GM12878 (cell line): ENCODE data around the gene PRRT4. TPM values are rescaled to one million over a fixed set of nuclear protein-coding genes. Genes with fewer than 3 reads are reported as not detected.

Source experiments
- ATAC-seq: fragments of 200-7000 bp; cut with Tn5 transposase; 3 replicates; pipeline ENCODE4 v1.9.1; 2020; ENCODE audit warnings: mild to moderate bottlenecking, moderate library complexity
- BruUV-seq: library from RNA; stranded (reverse); fragments of 400-500 nt; replicated peaks from 2 replicates; lab custom pipeline; 2021; lab: Mats Ljungman, UMichigan
- CTCF ChIA-PET: fragments of 300-600 bp; sonication (Branson Sonifier 250); formaldehyde crosslinking; extraction: SDS; loops from one replicate; lab custom pipeline; 2021; ENCODE audit warnings: inconsistent platforms; lab: Yijun Ruan, JAX
- POLR2A ChIA-PET: fragments of 350-600 bp; formaldehyde crosslinking; extraction: SDS; loops from one replicate; lab custom pipeline; 2021; ENCODE audit warnings: inconsistent platforms; lab: Charles Lee
- RAD21 ChIA-PET: fragments of 300-600 bp; sonication (Branson Sonifier 250); formaldehyde crosslinking; loops from one replicate; lab custom pipeline; 2023; ENCODE audit warnings: antibody characterized with exemption; ENCODE audit not compliant: unreplicated experiment; lab: Charles Lee
- SMC1A ChIA-PET: fragments of 300-600 bp; sonication (Branson Sonifier 250); formaldehyde crosslinking; loops from one replicate; lab custom pipeline; 2023; ENCODE audit not compliant: unreplicated experiment, uncharacterized antibody; lab: Charles Lee
- DNase-seq: peaks from one replicate; pipeline ENCODE4 v3.0.0-alpha.2; 2011; ENCODE audit warnings: low read depth, low spot score
- FAIRE-seq: peaks from 3 replicates; lab custom pipeline; 2011; peaks lifted over from hg19 to GRCh38; lab: Jason Lieb, UNC
- H2AFZ ChIP-seq: 2 replicates; pipeline ENCODE4 v1.6.0; 2011; ENCODE audit warnings: low read depth, low read length, control low read depth; ENCODE audit not compliant: control insufficient read depth
- H3K27ac ChIP-seq: 2 replicates; pipeline ENCODE4 v1.5.1; 2011; ENCODE audit warnings: control low read depth; ENCODE audit not compliant: control insufficient read depth, insufficient read depth
- H3K27me3 ChIP-seq, 2 experiments: replicated peaks in 1 of 2; 2 replicates each; pipeline versions ENCODE4 v1.6.0 to v1.6.1; 2011; ENCODE audit warnings: low read length in 1 of 2; ENCODE audit not compliant: control insufficient read depth in 2 of 2, insufficient read depth in 2 of 2
- H3K36me3 ChIP-seq, 2 experiments: 2 replicates each; pipeline ENCODE4 v1.5.1; 2011; ENCODE audit warnings: low read length in 1 of 2; ENCODE audit not compliant: control insufficient read depth in 2 of 2, insufficient read depth in 2 of 2
- H3K4me1 ChIP-seq: 2 replicates; pipeline ENCODE4 v1.6.1; 2011; ENCODE audit warnings: mild to moderate bottlenecking, low read length, moderate library complexity, mixed read lengths; ENCODE audit not compliant: control insufficient read depth, insufficient read depth
- H3K4me2 ChIP-seq: 2 replicates; pipeline ENCODE4 v1.6.0; 2011; ENCODE audit warnings: control low read depth; ENCODE audit not compliant: control insufficient read depth, insufficient read depth
- H3K4me3 ChIP-seq: fragments of 200-600 bp; sonication (generic); 2 replicates; pipeline ENCODE4 v1.5.1; 2016
- H3K79me2 ChIP-seq: 2 replicates; pipeline ENCODE4 v1.6.0; 2011; ENCODE audit warnings: low read length; ENCODE audit not compliant: control insufficient read depth, insufficient read depth
- H3K9ac ChIP-seq: 2 replicates; pipeline ENCODE4 v1.8.0; 2011; ENCODE audit warnings: low read length, control low read depth, mixed read lengths; ENCODE audit not compliant: control insufficient read depth, insufficient read depth
- H3K9me3 ChIP-seq: replicated peaks from 3 replicates; pipeline ENCODE4 v1.5.1; 2011; ENCODE audit warnings: mild to moderate bottlenecking, low read length; ENCODE audit not compliant: control insufficient read depth, insufficient read depth
- H4K20me1 ChIP-seq: 2 replicates; pipeline ENCODE4 v1.6.0; 2011; ENCODE audit not compliant: control insufficient read depth, insufficient read depth
- ESRRA ChIP-seq: IDR thresholded peaks from 2 replicates; pipeline ENCODE4 v1.6.1; 2012; ENCODE audit warnings: mild to moderate bottlenecking, low read length, improper control_type of control experiment
- FOXM1 ChIP-seq: IDR thresholded peaks from 2 replicates; pipeline ENCODE4 v1.6.1; 2012; ENCODE audit warnings: low read depth, mild to moderate bottlenecking, inconsistent platforms, low read length, moderate library complexity
- GABPA ChIP-seq: IDR thresholded peaks from 2 replicates; pipeline ENCODE4 v1.6.1; 2014; ENCODE audit warnings: antibody characterized with exemption, low read depth, mild to moderate bottlenecking, inconsistent platforms
- JUNB ChIP-seq: IDR thresholded peaks from 2 replicates; pipeline ENCODE4 v1.6.1; 2016; ENCODE audit warnings: antibody characterized with exemption, mild to moderate bottlenecking
- MXI1 ChIP-seq: fragments of 150-350 bp; IDR thresholded peaks from 2 replicates; pipeline ENCODE4 v1.6.1; 2011; ENCODE audit warnings: low read depth, mild to moderate bottlenecking, inconsistent platforms, low read length, improper control_type of control experiment
- MYC ChIP-seq: IDR thresholded peaks from 2 replicates; pipeline ENCODE4 v1.6.1; 2011; ENCODE audit warnings: mild to moderate bottlenecking, low read length, moderate library complexity, inconsistent platforms; ENCODE audit not compliant: insufficient read depth, insufficient replicate concordance, insufficient read length, severe bottlenecking
- PAX8 ChIP-seq: fragments of 450-650 bp; IDR thresholded peaks from 2 replicates; pipeline ENCODE4 v1.6.1; 2017; ENCODE audit warnings: mild to moderate bottlenecking, moderate library complexity
- PKNOX1 ChIP-seq: fragments of 450-650 bp; IDR thresholded peaks from 2 replicates; pipeline ENCODE4 v1.6.1; 2016; ENCODE audit warnings: mild to moderate bottlenecking
- SMAD5 ChIP-seq: IDR thresholded peaks from 2 replicates; pipeline ENCODE4 v1.6.1; 2016; ENCODE audit warnings: antibody characterized with exemption, low read depth
- TARDBP ChIP-seq: IDR thresholded peaks from 2 replicates; pipeline ENCODE4 v1.6.1; 2016; ENCODE audit warnings: borderline replicate concordance
- WRNIP1 ChIP-seq: IDR thresholded peaks from 2 replicates; pipeline ENCODE4 v1.6.1; 2011; ENCODE audit warnings: low read depth, low read length, improper control_type of control experiment, borderline replicate concordance
- WGBS: methylation state at CpG from one replicate; pipeline ENCODE4 v1.1.6; 2016; ENCODE audit warnings: low lambda C conversion rate; ENCODE audit not compliant: insufficient replicate concordance, insufficient coverage; ENCODE audit errors: missing lambda C conversion rate; 5-methylcytosine and 5-hydroxymethylcytosine counted together
- in situ Hi-C: fragments of 300-500 bp; cut with MboI; formaldehyde crosslinking; loops from 9 replicates; pipeline ENCODE4 v1.14.3; 2018; ENCODE audit warnings: mixed read lengths
- intact Hi-C: fragments of 100-400 bp; cut with micrococcal nuclease; formaldehyde crosslinking; loops from one replicate; pipeline ENCODE4 v1.14.2; 2022; ENCODE audit not compliant: unreplicated experiment
- polyA plus RNA-seq, 11 experiments: library from polyadenylated mRNA; depleted of rRNA in 4 of 11; unstranded in 6 of 11; stranded (reverse) in 5 of 11; fragments of >200 nt; fragmentation: Nextera tagmentation in 4 of 11; fragmentation: Illumina TruSeq in 1 of 11; extraction: Ambion mirVana in 4 of 11; extraction: Trizol in 1 of 11; gene quantifications; 1 replicate in 1 of 11; 2 replicates in 10 of 11; pipeline versions ENCODE4 v1.2.1 to v1.2.3, GENCODE V29; 2011 to 2016; ENCODE audit warnings: inconsistent platforms in 2 of 11, missing spikeins in 2 of 11, low read depth in 1 of 11
- total RNA-seq, 4 experiments: library from RNA; depleted of rRNA in 3 of 4; stranded (reverse); fragments of >200 nt in 3 of 4; fragmentation: Illumina TruSeq in 1 of 4; extraction: Trizol in 1 of 4; gene quantifications; 2 replicates each; pipeline versions ENCODE4 v1.2.1 to v1.2.3, GENCODE V29; 2013 to 2021
- TF ChIP-seq, protein P1 (sequence below): IDR thresholded peaks from 2 replicates; pipeline ENCODE4 v1.6.1; 2011; ENCODE audit warnings: borderline replicate concordance, low read depth, mild to moderate bottlenecking, moderate library complexity, low read length; ENCODE audit not compliant: insufficient read depth, poor library complexity, severe bottlenecking
- TF ChIP-seq, protein P2 (sequence below): fragments of 450-650 bp; IDR thresholded peaks from 2 replicates; pipeline ENCODE4 v1.6.1; 2018; ENCODE audit warnings: mild to moderate bottlenecking, low read depth, moderate library complexity; ENCODE audit not compliant: partially characterized antibody
- TF ChIP-seq, protein P3 (sequence below): IDR thresholded peaks from 2 replicates; pipeline ENCODE4 v1.6.1; 2012; ENCODE audit warnings: low read length, inconsistent platforms
- TF ChIP-seq, protein P4 (sequence below): IDR thresholded peaks from 2 replicates; pipeline ENCODE4 v1.6.1; 2012; ENCODE audit warnings: mild to moderate bottlenecking, low read depth, low read length

Gene PRRT4
- total and polyA plus RNA-seq, 10 of the 15 experiments (the other 5 are each of a cell fraction or from before 2014, with no cell fraction given) = not detected

DNA sequence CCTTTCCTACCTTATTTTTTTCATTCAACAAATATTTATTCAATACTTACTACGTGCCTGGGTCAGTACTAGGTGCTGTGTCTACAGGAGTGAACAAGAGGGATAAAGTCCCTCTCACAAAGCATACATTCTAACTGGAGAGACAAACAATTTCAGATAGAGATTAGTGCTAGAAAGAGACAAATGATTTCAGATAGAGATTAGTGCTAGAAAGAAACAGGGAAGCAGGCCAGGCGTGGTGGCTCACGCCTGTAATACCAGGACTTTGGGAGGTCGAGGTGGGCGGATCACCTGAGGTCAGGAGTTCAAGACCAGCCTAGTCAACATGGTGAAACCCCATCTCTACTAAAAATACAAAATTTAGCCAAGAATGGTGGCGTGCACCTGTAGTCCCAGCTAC, 52.4 kb downstream of the PRRT4 start:
- DNase-seq (no peak), FAIRE-seq (no peak), ATAC-seq (no peak)
- Histone ChIP-seq H3K4me2 (no peak overlapping the region), H3K4me3 (no peak overlapping the region), H3K27me3 (no peaks in the 10 kb centered on the region), H3K9me3 (no peaks in the 10 kb centered on the region), H4K20me1 (no peaks in the 10 kb centered on the region), H2AFZ (no peak overlapping the region), H3K27ac (no peak overlapping the region), H3K36me3 (peaks cover 24% of the 10 kb centered on the region in 2 experiments; a peak in 3 of 4 replicates), H3K79me2 (no peaks in the 10 kb centered on the region), H3K4me1 (no peaks in the 10 kb centered on the region), H3K9ac (no peak overlapping the region)
- 99% methylated on average over 6 of the region's 6 CpGs for WGBS
- intact Hi-C loops (no loop called here), in situ Hi-C loops (no loop called here)
- ChIA-PET CTCF (interaction anchor here (1.0 kb wide), 1 partner anchor 72 kb away, joined by 3 read pairs; no protein-coding TSS in a partner anchor), RAD21 (no interaction called here), SMC1A (no interaction called here), POLR2A (no interaction called here)
- BruUV-seq = no TSS peak
- TF ChIP-seq GABPA (no peak), TARDBP (no peak), ESRRA (no peak), SMAD5 (no peak), PAX8 (no peak), MYC (no peak), MXI1 (no peak), JUNB (no peak), WRNIP1 (no peak), PKNOX1 (no peak), FOXM1 (no peak)
- TF ChIP-seq, protein P1, sequence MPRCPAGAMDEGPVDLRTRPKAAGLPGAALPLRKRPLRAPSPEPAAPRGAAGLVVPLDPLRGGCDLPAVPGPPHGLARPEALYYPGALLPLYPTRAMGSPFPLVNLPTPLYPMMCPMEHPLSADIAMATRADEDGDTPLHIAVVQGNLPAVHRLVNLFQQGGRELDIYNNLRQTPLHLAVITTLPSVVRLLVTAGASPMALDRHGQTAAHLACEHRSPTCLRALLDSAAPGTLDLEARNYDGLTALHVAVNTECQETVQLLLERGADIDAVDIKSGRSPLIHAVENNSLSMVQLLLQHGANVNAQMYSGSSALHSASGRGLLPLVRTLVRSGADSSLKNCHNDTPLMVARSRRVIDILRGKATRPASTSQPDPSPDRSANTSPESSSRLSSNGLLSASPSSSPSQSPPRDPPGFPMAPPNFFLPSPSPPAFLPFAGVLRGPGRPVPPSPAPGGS = no peak
- TF ChIP-seq, protein P2, sequence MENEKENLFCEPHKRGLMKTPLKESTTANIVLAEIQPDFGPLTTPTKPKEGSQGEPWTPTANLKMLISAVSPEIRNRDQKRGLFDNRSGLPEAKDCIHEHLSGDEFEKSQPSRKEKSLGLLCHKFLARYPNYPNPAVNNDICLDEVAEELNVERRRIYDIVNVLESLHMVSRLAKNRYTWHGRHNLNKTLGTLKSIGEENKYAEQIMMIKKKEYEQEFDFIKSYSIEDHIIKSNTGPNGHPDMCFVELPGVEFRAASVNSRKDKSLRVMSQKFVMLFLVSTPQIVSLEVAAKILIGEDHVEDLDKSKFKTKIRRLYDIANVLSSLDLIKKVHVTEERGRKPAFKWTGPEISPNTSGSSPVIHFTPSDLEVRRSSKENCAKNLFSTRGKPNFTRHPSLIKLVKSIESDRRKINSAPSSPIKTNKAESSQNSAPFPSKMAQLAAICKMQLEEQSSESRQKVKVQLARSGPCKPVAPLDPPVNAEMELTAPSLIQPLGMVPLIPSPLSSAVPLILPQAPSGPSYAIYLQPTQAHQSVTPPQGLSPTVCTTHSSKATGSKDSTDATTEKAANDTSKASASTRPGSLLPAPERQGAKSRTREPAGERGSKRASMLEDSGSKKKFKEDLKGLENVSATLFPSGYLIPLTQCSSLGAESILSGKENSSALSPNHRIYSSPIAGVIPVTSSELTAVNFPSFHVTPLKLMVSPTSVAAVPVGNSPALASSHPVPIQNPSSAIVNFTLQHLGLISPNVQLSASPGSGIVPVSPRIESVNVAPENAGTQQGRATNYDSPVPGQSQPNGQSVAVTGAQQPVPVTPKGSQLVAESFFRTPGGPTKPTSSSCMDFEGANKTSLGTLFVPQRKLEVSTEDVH = no peak
- TF ChIP-seq, protein P3, sequence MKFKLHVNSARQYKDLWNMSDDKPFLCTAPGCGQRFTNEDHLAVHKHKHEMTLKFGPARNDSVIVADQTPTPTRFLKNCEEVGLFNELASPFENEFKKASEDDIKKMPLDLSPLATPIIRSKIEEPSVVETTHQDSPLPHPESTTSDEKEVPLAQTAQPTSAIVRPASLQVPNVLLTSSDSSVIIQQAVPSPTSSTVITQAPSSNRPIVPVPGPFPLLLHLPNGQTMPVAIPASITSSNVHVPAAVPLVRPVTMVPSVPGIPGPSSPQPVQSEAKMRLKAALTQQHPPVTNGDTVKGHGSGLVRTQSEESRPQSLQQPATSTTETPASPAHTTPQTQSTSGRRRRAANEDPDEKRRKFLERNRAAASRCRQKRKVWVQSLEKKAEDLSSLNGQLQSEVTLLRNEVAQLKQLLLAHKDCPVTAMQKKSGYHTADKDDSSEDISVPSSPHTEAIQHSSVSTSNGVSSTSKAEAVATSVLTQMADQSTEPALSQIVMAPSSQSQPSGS = no peak
- TF ChIP-seq, protein P4, sequence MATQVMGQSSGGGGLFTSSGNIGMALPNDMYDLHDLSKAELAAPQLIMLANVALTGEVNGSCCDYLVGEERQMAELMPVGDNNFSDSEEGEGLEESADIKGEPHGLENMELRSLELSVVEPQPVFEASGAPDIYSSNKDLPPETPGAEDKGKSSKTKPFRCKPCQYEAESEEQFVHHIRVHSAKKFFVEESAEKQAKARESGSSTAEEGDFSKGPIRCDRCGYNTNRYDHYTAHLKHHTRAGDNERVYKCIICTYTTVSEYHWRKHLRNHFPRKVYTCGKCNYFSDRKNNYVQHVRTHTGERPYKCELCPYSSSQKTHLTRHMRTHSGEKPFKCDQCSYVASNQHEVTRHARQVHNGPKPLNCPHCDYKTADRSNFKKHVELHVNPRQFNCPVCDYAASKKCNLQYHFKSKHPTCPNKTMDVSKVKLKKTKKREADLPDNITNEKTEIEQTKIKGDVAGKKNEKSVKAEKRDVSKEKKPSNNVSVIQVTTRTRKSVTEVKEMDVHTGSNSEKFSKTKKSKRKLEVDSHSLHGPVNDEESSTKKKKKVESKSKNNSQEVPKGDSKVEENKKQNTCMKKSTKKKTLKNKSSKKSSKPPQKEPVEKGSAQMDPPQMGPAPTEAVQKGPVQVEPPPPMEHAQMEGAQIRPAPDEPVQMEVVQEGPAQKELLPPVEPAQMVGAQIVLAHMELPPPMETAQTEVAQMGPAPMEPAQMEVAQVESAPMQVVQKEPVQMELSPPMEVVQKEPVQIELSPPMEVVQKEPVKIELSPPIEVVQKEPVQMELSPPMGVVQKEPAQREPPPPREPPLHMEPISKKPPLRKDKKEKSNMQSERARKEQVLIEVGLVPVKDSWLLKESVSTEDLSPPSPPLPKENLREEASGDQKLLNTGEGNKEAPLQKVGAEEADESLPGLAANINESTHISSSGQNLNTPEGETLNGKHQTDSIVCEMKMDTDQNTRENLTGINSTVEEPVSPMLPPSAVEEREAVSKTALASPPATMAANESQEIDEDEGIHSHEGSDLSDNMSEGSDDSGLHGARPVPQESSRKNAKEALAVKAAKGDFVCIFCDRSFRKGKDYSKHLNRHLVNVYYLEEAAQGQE = no peak
